WTC11 (cell line): Measurements from ENCODE around the gene CLEC12A. TPM values are rescaled to one million over a fixed set of nuclear protein-coding genes. Genes with fewer than 3 reads are reported as not detected.

Experiments
- ATAC-seq: fragments of 200-7000 bp; cut with Tn5 transposase; 2 replicates; pipeline ENCODE4 v1.10.0; 2021; ENCODE audit warnings: mild to moderate bottlenecking, moderate library complexity
- CTCF ChIA-PET: fragments of 300-600 bp; sonication (Branson Sonifier 250); formaldehyde crosslinking; loops from one replicate; lab custom pipeline; 2021; ENCODE audit warnings: antibody characterized with exemption; lab: Charles Lee
- POLR2A ChIA-PET: fragments of 350-600 bp; sonication (Branson Sonifier 250); formaldehyde crosslinking; loops from one replicate; lab custom pipeline; 2021; ENCODE audit warnings: antibody characterized with exemption; lab: Charles Lee
- DNase-seq: peaks from one replicate; pipeline ENCODE4 v3.0.0; 2021; ENCODE audit warnings: low spot score
- H3K27ac Mint-ChIP-seq: 2 replicates; pipeline ENCODE4 v1.8.0; 2021; ENCODE audit warnings: mixed read lengths
- H3K27me3 Mint-ChIP-seq: 2 replicates; pipeline ENCODE4 v1.8.0; 2021; ENCODE audit warnings: low read depth, mild to moderate bottlenecking, moderate library complexity, mixed read lengths
- H3K36me3 Mint-ChIP-seq: 2 replicates; pipeline ENCODE4 v1.8.0; 2021; ENCODE audit warnings: mixed read lengths
- H3K4me1 Mint-ChIP-seq: 2 replicates; pipeline ENCODE4 v1.8.0; 2022; ENCODE audit warnings: mixed read lengths
- H3K4me3 Mint-ChIP-seq: 2 replicates; pipeline ENCODE4 v1.8.0; 2021; ENCODE audit warnings: mild to moderate bottlenecking, moderate library complexity, mixed read lengths
- H3K9me3 Mint-ChIP-seq: 2 replicates; pipeline ENCODE4 v1.8.0; 2021; ENCODE audit warnings: mixed read lengths
- AFF4 ChIP-seq: sonication (generic); formaldehyde crosslinking; IDR thresholded peaks from 2 replicates; pipeline ENCODE4 v1.8.1; 2023; ENCODE audit warnings: mild to moderate bottlenecking, missing genetic modification reagents, borderline replicate concordance
- ATF3 ChIP-seq: sonication (generic); formaldehyde crosslinking; conservative IDR thresholded peaks from 2 replicates; pipeline ENCODE4 v1.8.1; 2022; ENCODE audit warnings: mild to moderate bottlenecking, missing genetic modification reagents
- ATF6 ChIP-seq: sonication (generic); formaldehyde crosslinking; IDR thresholded peaks from 2 replicates; pipeline ENCODE4 v1.8.1; 2023; ENCODE audit warnings: mild to moderate bottlenecking, missing genetic modification reagents
- CDX4 ChIP-seq: fragments of 250-450 bp; sonication (Bioruptor Pico); IDR thresholded peaks from 2 replicates; pipeline ENCODE4 v1.9.0; 2021; ENCODE audit warnings: moderate library complexity, mild to moderate bottlenecking, inconsistent platforms, borderline replicate concordance
- CTCF ChIP-seq: fragments of 200-600 bp; IDR thresholded peaks from 2 replicates; pipeline ENCODE4 v1.8.0; 2022; ENCODE audit warnings: antibody characterized with exemption
- ERG ChIP-seq: fragments of 250-450 bp; sonication (Bioruptor Pico); IDR thresholded peaks from 2 replicates; pipeline ENCODE4 v1.8.0; 2021; ENCODE audit warnings: mild to moderate bottlenecking
- HMGA2 ChIP-seq: fragments of 250-450 bp; sonication (Bioruptor Pico); IDR thresholded peaks from 2 replicates; pipeline ENCODE4 v1.4.0; 2021; ENCODE audit warnings: mild to moderate bottlenecking, moderate library complexity
- HMGXB4 ChIP-seq: sonication (generic); formaldehyde crosslinking; IDR thresholded peaks from 2 replicates; pipeline ENCODE4 v1.8.1; 2023; ENCODE audit warnings: mild to moderate bottlenecking, moderate library complexity, missing genetic modification reagents
- IRF1 ChIP-seq: sonication (generic); formaldehyde crosslinking; IDR thresholded peaks from 2 replicates; pipeline ENCODE4 v1.8.0; 2023; ENCODE audit warnings: missing genetic modification reagents
- IRF2 ChIP-seq: sonication (generic); formaldehyde crosslinking; IDR thresholded peaks from 2 replicates; pipeline ENCODE4 v1.8.0; 2022; ENCODE audit warnings: low read depth, missing genetic modification reagents, borderline replicate concordance
- NFATC4 ChIP-seq: fragments of 250-450 bp; sonication (Bioruptor Pico); IDR thresholded peaks from 2 replicates; pipeline ENCODE4 v1.9.0; 2021; ENCODE audit warnings: mild to moderate bottlenecking
- SMAD3 ChIP-seq: sonication (generic); formaldehyde crosslinking; IDR thresholded peaks from 2 replicates; pipeline ENCODE4 v1.8.0; 2022; ENCODE audit warnings: missing genetic modification reagents, mild to moderate bottlenecking, borderline replicate concordance
- ZNF219 ChIP-seq: sonication (generic); formaldehyde crosslinking; IDR thresholded peaks from 2 replicates; pipeline ENCODE4 v1.8.0; 2023; ENCODE audit warnings: missing genetic modification reagents, mild to moderate bottlenecking, borderline replicate concordance
- ZNF232 ChIP-seq: sonication (generic); formaldehyde crosslinking; IDR thresholded peaks from 2 replicates; pipeline ENCODE4 v1.8.0; 2022; ENCODE audit warnings: mild to moderate bottlenecking, missing genetic modification reagents
- ZNF317 ChIP-seq: sonication (generic); formaldehyde crosslinking; IDR thresholded peaks from 2 replicates; pipeline ENCODE4 v1.8.1; 2023; ENCODE audit warnings: low read depth, mild to moderate bottlenecking, moderate library complexity, missing genetic modification reagents, borderline replicate concordance
- ZNF423 ChIP-seq: fragments of 250-450 bp; sonication (Bioruptor Pico); IDR thresholded peaks from 2 replicates; pipeline ENCODE4 v2.1.2; 2022; ENCODE audit warnings: mild to moderate bottlenecking, moderate library complexity
- ZNF425 ChIP-seq: fragments of 250-450 bp; sonication (Bioruptor Pico); conservative IDR thresholded peaks from 2 replicates; pipeline ENCODE4 v1.9.0; 2021; ENCODE audit warnings: mild to moderate bottlenecking
- ZNF671 ChIP-seq: fragments of 250-450 bp; sonication (Bioruptor Pico); IDR thresholded peaks from 2 replicates; pipeline ENCODE4 v1.8.0; 2021; ENCODE audit warnings: mild to moderate bottlenecking
- total RNA-seq: library from RNA; stranded (reverse); gene quantifications from 3 replicates; pipeline ENCODE4 v1.2.3, GENCODE V29; 2021

Gene CLEC12A
- total RNA-seq, 1 experiment from 2014 or later = not detected

- TF ChIP-seq ATF6 (CRISPR knock-in tag) (no peak), ZNF317 (no peak), HMGA2 (CRISPR knock-in tag) (no peak)
These were observed 37.3 kb upstream of the CLEC12A start (continued) for GRCh38 chr12:9933958-9934357.

- Mint-ChIP-seq H3K27me3 (no peaks in the 10 kb centered on the region; the same call in 1 of the 2 replicates), H3K9me3 (no peaks in the 10 kb centered on the region), H3K27ac (no peak overlapping the region), H3K4me3 (no peak overlapping the region), H3K4me1 (no peaks in the 10 kb centered on the region)
- ATAC-seq = no peak
- TF ChIP-seq CTCF (no peak), ZNF671 (CRISPR knock-in tag) (no peak), ERG (CRISPR knock-in tag) (no peak), ZNF317 (no peak)
- TF ChIP-seq, all 79 proteins: peak for 0
- no peaks in the 10 kb centered on the region for H3K36me3 Mint-ChIP-seq
- CTCF ChIA-PET = interaction anchor here (0.5 kb wide), 1 partner anchor 15 kb away, joined by 3 read pairs; no protein-coding TSS in a partner anchor
- POLR2A ChIA-PET = no interaction called here
- no peak for DNase-seq
These were observed 36.2 kb upstream of the CLEC12A start for GRCh38 chr12:9935026-9935425.

- Mint-ChIP-seq H3K4me3 (no peak overlapping the region), H3K9me3 (no peaks in the 10 kb centered on the region), H3K27me3 (no peaks in the 10 kb centered on the region; the same call in 1 of the 2 replicates), H3K36me3 (no peaks in the 10 kb centered on the region), H3K27ac (no peak overlapping the region), H3K4me1 (peaks cover 2% of the 10 kb centered on the region; the same call in 1 of the 2 replicates)
- ChIA-PET POLR2A (no interaction called here), CTCF (no interaction called here)
- no peak for DNase-seq
- ATAC-seq = no peak
- no peak for TF ChIP-seq ZNF423 (CRISPR knock-in tag)
- TF ChIP-seq IRF1 (CRISPR knock-in tag) = no peak
- TF ChIP-seq NFATC4 = no peak
- TF ChIP-seq IRF2 (CRISPR knock-in tag) = no peak
- no peak for TF ChIP-seq ZNF425 (CRISPR knock-in tag)
- no peak for TF ChIP-seq ZNF232
- no peak for TF ChIP-seq ZNF317
- TF ChIP-seq CDX4 (CRISPR knock-in tag) = no peak
- no peak for TF ChIP-seq SMAD3 (CRISPR knock-in tag)
- TF ChIP-seq HMGXB4 = no peak
- no peak for TF ChIP-seq ZNF219 (CRISPR knock-in tag)
- TF ChIP-seq AFF4 = no peak
- no peak for TF ChIP-seq ATF3 (CRISPR knock-in tag)
These were observed 34.6 kb upstream of the CLEC12A start for GRCh38 chr12:9936591-9936990.
